ENCODE data around the gene VILL.

VILL gene

DNA sequence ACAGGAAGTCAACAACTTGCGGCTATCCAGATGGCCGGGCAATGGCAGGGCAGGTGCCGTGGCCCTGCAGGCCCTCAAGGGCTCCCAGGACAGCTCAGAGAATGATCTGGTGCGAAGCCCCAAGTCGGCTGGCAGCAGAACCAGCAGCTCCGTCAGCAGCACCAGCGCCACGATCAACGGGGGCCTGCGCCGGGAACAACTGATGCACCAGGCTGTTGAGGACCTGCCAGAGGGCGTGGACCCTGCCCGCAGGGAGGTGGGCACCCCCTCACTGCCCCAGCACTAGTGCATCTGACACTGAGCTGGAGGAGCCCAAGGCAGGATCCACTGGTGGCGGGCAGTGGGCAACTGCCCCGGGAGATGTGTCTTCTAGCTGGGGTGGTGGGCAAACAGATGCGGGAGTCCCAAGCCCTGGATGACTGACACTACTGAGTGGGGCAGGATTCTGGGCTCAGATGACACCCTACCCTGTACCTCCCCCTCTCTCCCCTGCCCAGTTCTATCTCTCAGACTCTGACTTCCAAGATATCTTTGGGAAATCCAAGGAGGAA lies 15.9 kb downstream of the VILL start:
- ATAC-seq = no peak
- H3K27me3 Mint-ChIP-seq = no peaks in the 10 kb centered on the region
- no peak for DNase-seq
- peaks cover 10% of the 10 kb centered on the region for H3K4me1 Mint-ChIP-seq
- no peak overlapping the region for H3K4me3 Mint-ChIP-seq
- H3K36me3 Mint-ChIP-seq (ENCODE audit: low read depth) = peaks cover 4% of the 10 kb centered on the region
- H3K27ac Mint-ChIP-seq = no peak overlapping the region
- H3K9me3 Mint-ChIP-seq = no peaks in the 10 kb centered on the region

DNA sequence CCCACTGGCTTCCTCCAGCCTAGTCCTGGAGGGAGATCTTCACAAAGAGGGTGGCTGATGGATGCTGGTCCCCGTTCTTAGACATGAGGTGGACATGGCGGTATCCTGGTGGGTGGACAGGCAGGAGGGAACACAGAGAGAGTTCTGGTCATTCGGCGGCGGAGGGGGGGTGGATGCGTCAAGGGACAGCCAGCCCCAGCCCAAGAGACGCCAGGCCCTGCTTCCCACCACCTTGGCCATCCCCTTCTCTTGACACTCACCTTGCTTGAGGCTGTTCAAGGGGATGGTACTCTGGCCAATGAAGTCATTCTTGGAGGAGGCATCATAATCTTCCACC lies 17.1 kb downstream of the VILL start:
- H3K36me3 Mint-ChIP-seq (ENCODE audit: low read depth) = peaks cover 4% of the 10 kb centered on the region
- H3K4me3 Mint-ChIP-seq = no peak overlapping the region
- no peak for ATAC-seq
- no peak for DNase-seq
- H3K27me3 Mint-ChIP-seq = no peaks in the 10 kb centered on the region
- H3K4me1 Mint-ChIP-seq = peaks cover 10% of the 10 kb centered on the region
- no peaks in the 10 kb centered on the region for H3K9me3 Mint-ChIP-seq
- no peak overlapping the region for H3K27ac Mint-ChIP-seq

DNA sequence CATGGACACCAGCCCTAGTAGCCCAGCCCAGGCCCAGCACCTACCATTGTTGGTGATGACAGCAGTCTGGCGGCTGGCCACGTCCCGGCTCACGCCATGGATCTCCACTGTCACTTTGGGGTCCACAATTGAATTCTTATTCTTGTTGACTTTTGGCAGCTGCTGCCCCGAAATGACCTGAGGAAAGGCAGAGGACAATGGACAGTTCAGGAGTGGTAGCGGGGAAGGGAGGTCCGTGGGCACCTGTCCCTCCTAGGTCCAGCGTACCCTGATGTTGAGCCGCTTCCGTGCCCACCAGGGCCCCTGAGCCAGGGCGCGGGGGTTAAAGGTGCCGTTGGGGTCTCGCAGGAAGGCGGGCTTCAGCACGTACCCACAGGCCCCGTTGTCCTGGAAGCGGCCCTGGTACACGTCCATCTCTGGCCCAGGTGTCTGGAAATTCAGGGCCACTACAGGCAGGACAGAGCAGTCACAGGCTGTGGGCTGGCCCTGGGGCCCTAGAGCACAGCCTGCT lies 17.7 kb downstream of the VILL start:
- peaks cover 7% of the 10 kb centered on the region for H3K4me1 Mint-ChIP-seq
- H3K36me3 Mint-ChIP-seq (ENCODE audit: low read depth) = peaks cover 4% of the 10 kb centered on the region
- no peak overlapping the region for H3K4me3 Mint-ChIP-seq
- no peaks in the 10 kb centered on the region for H3K27me3 Mint-ChIP-seq
- no peak for DNase-seq
- no peak overlapping the region for H3K27ac Mint-ChIP-seq
- no peak for ATAC-seq
- H3K9me3 Mint-ChIP-seq = no peaks in the 10 kb centered on the region

- no peak overlapping the region for H3K4me3 Mint-ChIP-seq
- H3K36me3 Mint-ChIP-seq (ENCODE audit: low read depth) = peaks cover 4% of the 10 kb centered on the region
- H3K27me3 Mint-ChIP-seq = no peaks in the 10 kb centered on the region
- H3K27ac Mint-ChIP-seq = no peak overlapping the region
- H3K4me1 Mint-ChIP-seq = peaks cover 7% of the 10 kb centered on the region
- DNase-seq = no peak
- no peak for ATAC-seq
- no peaks in the 10 kb centered on the region for H3K9me3 Mint-ChIP-seq
Measured at GRCh38 chr3:38008971-38009580, 18.5 kb downstream of the VILL start.

- no peaks in the 10 kb centered on the region for H3K27me3 Mint-ChIP-seq
- H3K4me1 Mint-ChIP-seq = peaks cover under 1% of the 10 kb centered on the region
- no peak overlapping the region for H3K27ac Mint-ChIP-seq
- ATAC-seq (no peak), DNase-seq (no peak)
- H3K9me3 Mint-ChIP-seq = no peaks in the 10 kb centered on the region
- no peak overlapping the region for H3K4me3 Mint-ChIP-seq
- no peaks in the 10 kb centered on the region for H3K36me3 Mint-ChIP-seq (ENCODE audit: low read depth)
Measured at GRCh38 chr3:38009807-38010591, 19.4 kb downstream of the VILL start.

GRCh38 chr3:38011111-38011510 lies 20.5 kb downstream of the VILL start:
- ATAC-seq (no peak), DNase-seq (no peak)
- Mint-ChIP-seq H3K9me3 (no peaks in the 10 kb centered on the region), H3K27me3 (no peaks in the 10 kb centered on the region), H3K4me3 (no peak overlapping the region), H3K36me3 (ENCODE audit: low read depth) (peaks cover 4% of the 10 kb centered on the region), H3K4me1 (no peaks in the 10 kb centered on the region), H3K27ac (no peak overlapping the region)

- H3K27ac Mint-ChIP-seq = no peak overlapping the region
- ATAC-seq = no peak
- H3K27me3 Mint-ChIP-seq = no peaks in the 10 kb centered on the region
- no peak overlapping the region for H3K4me3 Mint-ChIP-seq
- no peaks in the 10 kb centered on the region for H3K4me1 Mint-ChIP-seq
- H3K36me3 Mint-ChIP-seq (ENCODE audit: low read depth) = peaks cover 13% of the 10 kb centered on the region
- DNase-seq = no peak
- no peaks in the 10 kb centered on the region for H3K9me3 Mint-ChIP-seq
Measured at GRCh38 chr3:38015485-38015884, 24.9 kb downstream of the VILL start.

DNA sequence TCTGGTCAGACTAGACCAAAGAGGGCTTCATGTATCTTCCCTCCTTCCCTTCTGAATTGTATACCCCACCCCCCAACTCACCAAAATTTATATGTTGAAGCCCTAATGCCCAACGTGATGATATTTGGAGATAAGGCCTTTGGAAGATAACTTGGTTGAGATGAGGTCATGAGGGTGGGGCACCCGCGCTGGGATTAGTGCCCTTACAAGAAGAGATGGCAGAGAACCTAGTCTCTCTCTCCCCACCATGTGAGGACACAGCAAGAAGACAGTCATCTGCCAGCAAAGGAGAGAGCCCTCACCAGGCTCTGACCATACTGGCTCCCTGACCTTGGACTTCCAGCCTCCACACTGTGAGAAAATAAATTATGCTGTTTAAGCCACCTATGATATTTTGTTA lies 25.4 kb downstream of the VILL start:
- Mint-ChIP-seq H3K4me3 (no peak overlapping the region), H3K27me3 (no peaks in the 10 kb centered on the region), H3K36me3 (ENCODE audit: low read depth) (peaks cover 13% of the 10 kb centered on the region), H3K27ac (no peak overlapping the region), H3K4me1 (no peaks in the 10 kb centered on the region), H3K9me3 (no peaks in the 10 kb centered on the region)
- no peak for DNase-seq
- ATAC-seq = no peak

DNA sequence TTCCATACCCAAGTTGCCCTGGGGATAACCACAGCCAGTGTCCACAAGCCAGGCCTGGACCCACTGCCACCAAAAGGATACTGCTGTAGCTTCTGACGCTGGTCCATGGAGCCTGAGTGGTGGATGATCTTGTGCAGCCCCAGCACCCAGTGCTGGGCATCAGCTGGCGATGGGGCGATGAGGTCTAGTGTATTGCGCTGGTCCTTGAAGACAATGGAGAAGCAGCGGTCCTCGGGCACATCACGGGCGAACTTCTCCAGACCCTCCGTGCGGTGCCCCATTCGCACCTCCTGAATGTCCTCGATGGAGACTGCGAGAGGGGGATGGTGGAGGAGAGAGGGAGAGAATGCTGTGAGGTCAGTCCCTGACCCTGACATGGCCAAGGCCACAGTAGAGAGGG lies 25.8 kb downstream of the VILL start:
- H3K4me1 Mint-ChIP-seq = no peaks in the 10 kb centered on the region
- no peak for DNase-seq
- no peak for ATAC-seq
- H3K9me3 Mint-ChIP-seq = no peaks in the 10 kb centered on the region
- no peak overlapping the region for H3K4me3 Mint-ChIP-seq
- no peaks in the 10 kb centered on the region for H3K27me3 Mint-ChIP-seq
- H3K36me3 Mint-ChIP-seq (ENCODE audit: low read depth) = peaks cover 13% of the 10 kb centered on the region
- H3K27ac Mint-ChIP-seq = no peak overlapping the region

- Mint-ChIP-seq H3K4me3 (no peak overlapping the region), H3K9me3 (no peaks in the 10 kb centered on the region), H3K4me1 (no peaks in the 10 kb centered on the region), H3K27ac (no peak overlapping the region), H3K27me3 (no peaks in the 10 kb centered on the region), H3K36me3 (ENCODE audit: low read depth) (peaks cover 13% of the 10 kb centered on the region)
- ATAC-seq = no peak
- DNase-seq = no peak
Measured at GRCh38 chr3:38016847-38017444, 26.4 kb downstream of the VILL start.

- Mint-ChIP-seq H3K36me3 (ENCODE audit: low read depth) (peaks cover 13% of the 10 kb centered on the region), H3K27me3 (no peaks in the 10 kb centered on the region), H3K27ac (no peak overlapping the region), H3K4me3 (no peak overlapping the region), H3K9me3 (no peaks in the 10 kb centered on the region), H3K4me1 (no peaks in the 10 kb centered on the region)
- DNase-seq (no peak), ATAC-seq (no peak)
Measured at GRCh38 chr3:38017445-38018295, 27.1 kb downstream of the VILL start.

DNA sequence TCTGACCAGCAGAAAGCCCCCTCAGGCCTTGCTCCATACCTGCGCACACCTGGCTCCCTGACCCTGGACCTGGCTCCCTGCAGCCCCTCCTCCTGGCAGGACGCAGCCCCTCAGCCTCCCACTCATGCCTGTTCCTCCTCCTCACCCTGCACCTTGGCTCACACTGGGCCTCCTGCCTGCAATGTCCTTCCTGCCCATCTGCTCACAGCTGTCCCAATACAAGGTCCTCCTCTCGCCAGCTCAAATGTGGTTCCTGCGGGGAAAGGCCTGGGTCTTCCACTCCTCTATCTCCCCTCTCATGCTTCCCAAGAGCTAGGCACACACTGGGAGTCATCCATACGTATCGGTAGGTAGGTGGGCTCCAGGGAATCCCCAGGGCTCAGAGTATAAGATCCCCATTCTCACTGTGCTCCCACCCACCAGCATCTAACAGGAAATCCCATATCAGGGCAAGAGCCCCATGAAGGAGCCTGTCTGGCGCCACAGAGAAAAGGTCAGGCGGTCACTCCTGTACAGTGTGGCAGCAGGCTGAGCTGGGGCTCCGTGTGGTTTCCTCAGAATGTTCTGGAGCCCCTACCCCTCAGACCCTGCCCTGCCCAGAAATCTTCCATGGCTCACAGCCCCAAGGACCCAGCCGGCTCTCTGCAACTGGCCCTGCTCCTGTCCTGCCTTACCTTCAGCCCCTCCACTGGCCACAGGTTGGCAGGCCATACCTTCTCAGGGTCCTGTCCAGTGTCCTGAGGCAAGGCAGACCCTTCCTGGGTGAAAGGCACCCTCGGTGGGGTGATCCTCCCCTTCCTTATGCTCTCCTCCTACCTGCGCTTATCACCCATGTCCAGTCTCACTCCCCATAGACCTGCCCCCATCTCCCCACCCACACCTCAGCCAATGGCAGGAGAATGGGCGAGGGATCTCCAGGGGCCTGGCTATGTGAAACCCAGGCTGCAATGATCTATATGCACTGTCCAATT lies 28.0 kb downstream of the VILL start:
- H3K4me1 Mint-ChIP-seq = peaks cover 4% of the 10 kb centered on the region
- H3K36me3 Mint-ChIP-seq (ENCODE audit: low read depth) = peaks cover 13% of the 10 kb centered on the region
- no peaks in the 10 kb centered on the region for H3K27me3 Mint-ChIP-seq
- H3K27ac Mint-ChIP-seq = no peak overlapping the region
- no peaks in the 10 kb centered on the region for H3K9me3 Mint-ChIP-seq
- ATAC-seq (no peak), DNase-seq (no peak)
- no peak overlapping the region for H3K4me3 Mint-ChIP-seq

GRCh38 chr3:38019658-38020341 lies 29.2 kb downstream of the VILL start:
- peaks cover 13% of the 10 kb centered on the region for H3K4me1 Mint-ChIP-seq
- no peak overlapping the region for H3K27ac Mint-ChIP-seq
- H3K9me3 Mint-ChIP-seq = no peaks in the 10 kb centered on the region
- no peak overlapping the region for H3K4me3 Mint-ChIP-seq
- no peaks in the 10 kb centered on the region for H3K27me3 Mint-ChIP-seq
- peaks cover 13% of the 10 kb centered on the region for H3K36me3 Mint-ChIP-seq (ENCODE audit: low read depth)
- ATAC-seq (no peak), DNase-seq (no peak)
